ENCODE results near the gene GNB5.

DNA sequence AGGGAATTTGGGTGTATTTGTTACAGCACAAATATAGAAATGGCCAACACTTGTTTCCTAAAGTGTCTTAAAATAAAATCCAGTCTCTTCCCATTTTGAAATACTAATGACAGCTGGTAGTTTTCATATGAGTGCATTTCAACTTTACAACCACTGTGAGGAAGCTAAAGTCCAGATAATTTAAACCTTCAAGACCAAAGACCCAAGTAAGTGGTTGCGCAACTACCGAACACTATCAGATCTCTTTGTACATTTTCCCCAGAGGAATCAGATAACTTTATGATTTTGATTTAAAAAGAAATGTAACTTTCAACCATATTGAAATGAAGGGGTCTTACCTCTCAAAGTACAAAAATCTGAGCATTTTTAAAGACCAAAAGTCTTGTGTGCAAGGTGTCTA is 92.9 kb downstream of the GNB5 start:
- TF ChIP-seq, protein P1, sequence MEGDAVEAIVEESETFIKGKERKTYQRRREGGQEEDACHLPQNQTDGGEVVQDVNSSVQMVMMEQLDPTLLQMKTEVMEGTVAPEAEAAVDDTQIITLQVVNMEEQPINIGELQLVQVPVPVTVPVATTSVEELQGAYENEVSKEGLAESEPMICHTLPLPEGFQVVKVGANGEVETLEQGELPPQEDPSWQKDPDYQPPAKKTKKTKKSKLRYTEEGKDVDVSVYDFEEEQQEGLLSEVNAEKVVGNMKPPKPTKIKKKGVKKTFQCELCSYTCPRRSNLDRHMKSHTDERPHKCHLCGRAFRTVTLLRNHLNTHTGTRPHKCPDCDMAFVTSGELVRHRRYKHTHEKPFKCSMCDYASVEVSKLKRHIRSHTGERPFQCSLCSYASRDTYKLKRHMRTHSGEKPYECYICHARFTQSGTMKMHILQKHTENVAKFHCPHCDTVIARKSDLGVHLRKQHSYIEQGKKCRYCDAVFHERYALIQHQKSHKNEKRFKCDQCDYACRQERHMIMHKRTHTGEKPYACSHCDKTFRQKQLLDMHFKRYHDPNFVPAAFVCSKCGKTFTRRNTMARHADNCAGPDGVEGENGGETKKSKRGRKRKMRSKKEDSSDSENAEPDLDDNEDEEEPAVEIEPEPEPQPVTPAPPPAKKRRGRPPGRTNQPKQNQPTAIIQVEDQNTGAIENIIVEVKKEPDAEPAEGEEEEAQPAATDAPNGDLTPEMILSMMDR (IDR thresholded peaks at IDR 0.05; ENCODE audit: low read length), result no peak
- no peak for TF ChIP-seq EZH2phosphoT487 (IDR thresholded peaks at IDR 0.05; ENCODE audit: low read length)
